Duodenal mucosa (tissue), 2 donors: ENCODE measurements around the gene DOK6.

Source experiments
- H3K27ac ChIP-seq: one replicate; pipeline ENCODE4 v1.7.0; 2013; ENCODE audit warnings: low read depth, low read length
- H3K27me3 ChIP-seq, 2 donors: one replicate each; pipeline ENCODE4 v1.7.0; 2013; ENCODE audit warnings: low read length in 2 of 2, control low read depth in 1 of 2; ENCODE audit not compliant: insufficient read depth in 2 of 2, control insufficient read depth in 1 of 2
- H3K36me3 ChIP-seq, 2 donors: one replicate each; pipeline ENCODE4 v1.7.0; 2013; ENCODE audit warnings: low read length in 2 of 2, control low read depth in 1 of 2; ENCODE audit not compliant: insufficient read depth in 2 of 2, control insufficient read depth in 1 of 2
- H3K4me1 ChIP-seq, 2 donors: one replicate each; pipeline ENCODE4 v1.7.0; 2013; ENCODE audit warnings: low read length in 2 of 2, control low read depth in 1 of 2; ENCODE audit not compliant: insufficient read depth in 2 of 2, control insufficient read depth in 1 of 2
- H3K4me3 ChIP-seq, 2 donors: one replicate each; pipeline ENCODE4 v1.7.0; 2013; ENCODE audit warnings: low read length in 2 of 2, low read depth in 1 of 2
- H3K9ac ChIP-seq, 2 donors: one replicate each; pipeline ENCODE4 v1.7.0; 2013; ENCODE audit warnings: low read length in 2 of 2, low read depth in 1 of 2
- H3K9me3 ChIP-seq, 2 donors: one replicate each; pipeline ENCODE4 v1.7.0; 2013; ENCODE audit warnings: low read length in 2 of 2, control low read depth in 1 of 2; ENCODE audit not compliant: control insufficient read depth in 1 of 2

Gene DOK6

GRCh38 chr18:69631281-69631680 lies 230.6 kb downstream of the DOK6 start:
- H3K27ac ChIP-seq = no peak overlapping the region
- H3K36me3 ChIP-seq = no peaks in the 10 kb centered on the region
- H3K9me3 ChIP-seq = no peaks in the 10 kb centered on the region
- H3K4me3 ChIP-seq = no peak overlapping the region
- no peak overlapping the region for H3K9ac ChIP-seq
- no peaks in the 10 kb centered on the region for H3K27me3 ChIP-seq
- H3K4me1 ChIP-seq = no peaks in the 10 kb centered on the region

GRCh38 chr18:69635482-69635881 lies 234.8 kb downstream of the DOK6 start:
- Histone ChIP-seq H3K9me3 (no peaks in the 10 kb centered on the region), H3K36me3 (no peaks in the 10 kb centered on the region), H3K9ac (no peak overlapping the region), H3K4me1 (no peaks in the 10 kb centered on the region), H3K4me3 (no peak overlapping the region), H3K27ac (no peak overlapping the region), H3K27me3 (no peaks in the 10 kb centered on the region)

GRCh38 chr18:69636529-69637301 lies 236.0 kb downstream of the DOK6 start:
- no peak overlapping the region for H3K9ac ChIP-seq
- H3K27ac ChIP-seq = no peak overlapping the region
- H3K9me3 ChIP-seq = no peaks in the 10 kb centered on the region
- no peaks in the 10 kb centered on the region for H3K4me1 ChIP-seq
- H3K36me3 ChIP-seq = no peaks in the 10 kb centered on the region
- no peak overlapping the region for H3K4me3 ChIP-seq
- H3K27me3 ChIP-seq = no peaks in the 10 kb centered on the region

GRCh38 chr18:69638056-69638455 lies 237.4 kb downstream of the DOK6 start:
- Histone ChIP-seq H3K4me1 (no peaks in the 10 kb centered on the region), H3K4me3 (no peak overlapping the region), H3K9ac (no peak overlapping the region), H3K36me3 (no peaks in the 10 kb centered on the region), H3K9me3 (no peaks in the 10 kb centered on the region), H3K27me3 (no peaks in the 10 kb centered on the region), H3K27ac (no peak overlapping the region)

GRCh38 chr18:69647702-69648101 lies 247.0 kb downstream of the DOK6 start:
- Histone ChIP-seq H3K9ac (no peak overlapping the region), H3K4me3 (no peak overlapping the region)

GRCh38 chr18:69648486-69648885 lies 247.8 kb downstream of the DOK6 start:
- H3K4me3 ChIP-seq = no peak overlapping the region
- no peaks in the 10 kb centered on the region for H3K4me1 ChIP-seq
- H3K9ac ChIP-seq = no peak overlapping the region
- H3K27me3 ChIP-seq = no peaks in the 10 kb centered on the region
- H3K9me3 ChIP-seq = no peaks in the 10 kb centered on the region
- H3K27ac ChIP-seq = no peak overlapping the region
- no peaks in the 10 kb centered on the region for H3K36me3 ChIP-seq

More at GRCh38 chr18:69647702-69648101, 247.0 kb downstream of the DOK6 start:
- Histone ChIP-seq H3K27ac (no peak overlapping the region), H3K36me3 (no peaks in the 10 kb centered on the region), H3K9me3 (no peaks in the 10 kb centered on the region), H3K4me1 (no peaks in the 10 kb centered on the region), H3K27me3 (no peaks in the 10 kb centered on the region)

- Histone ChIP-seq H3K27me3 (no peaks in the 10 kb centered on the region), H3K36me3 (no peaks in the 10 kb centered on the region), H3K9ac (no peak overlapping the region), H3K4me3 (no peak overlapping the region), H3K4me1 (no peaks in the 10 kb centered on the region), H3K9me3 (no peaks in the 10 kb centered on the region), H3K27ac (no peak overlapping the region)
These were observed 249.0 kb downstream of the DOK6 start for GRCh38 chr18:69649684-69650083.

GRCh38 chr18:69651243-69651642 lies 250.6 kb downstream of the DOK6 start:
- Histone ChIP-seq H3K4me3 (no peak overlapping the region), H3K36me3 (no peaks in the 10 kb centered on the region), H3K9ac (no peak overlapping the region), H3K27ac (no peak overlapping the region), H3K27me3 (no peaks in the 10 kb centered on the region), H3K4me1 (no peaks in the 10 kb centered on the region), H3K9me3 (no peaks in the 10 kb centered on the region)

GRCh38 chr18:69655816-69656215 lies 255.1 kb downstream of the DOK6 start:
- Histone ChIP-seq H3K4me1 (no peaks in the 10 kb centered on the region), H3K4me3 (no peak overlapping the region), H3K27me3 (no peaks in the 10 kb centered on the region), H3K27ac (no peak overlapping the region), H3K9me3 (no peaks in the 10 kb centered on the region), H3K9ac (no peak overlapping the region), H3K36me3 (no peaks in the 10 kb centered on the region)

GRCh38 chr18:69658103-69658502 lies 257.4 kb downstream of the DOK6 start:
- H3K9ac ChIP-seq = no peak overlapping the region
- H3K27ac ChIP-seq = no peak overlapping the region
- H3K4me1 ChIP-seq = no peaks in the 10 kb centered on the region
- H3K27me3 ChIP-seq = no peaks in the 10 kb centered on the region
- H3K36me3 ChIP-seq = no peaks in the 10 kb centered on the region
- no peak overlapping the region for H3K4me3 ChIP-seq
- no peaks in the 10 kb centered on the region for H3K9me3 ChIP-seq
